B cell (primary cell): ENCODE data around the gene TK2. TPM values are rescaled to one million over a fixed set of nuclear protein-coding genes. Genes with fewer than 3 reads are reported as not detected.

Experiments
- ATAC-seq: fragments of 200-7000 bp; cut with Tn5 transposase; one replicate; pipeline ENCODE4 v1.10.0; 2021; ENCODE audit warnings: low read depth, mild to moderate bottlenecking, moderate number of reproducible peaks, moderate library complexity
- CTCF ChIA-PET: fragments of 350-600 bp; sonication (Branson Sonifier 250); formaldehyde crosslinking; loops from one replicate; lab custom pipeline; 2021; ENCODE audit warnings: antibody characterized with exemption, inconsistent platforms; lab: Charles Lee
- POLR2A ChIA-PET: fragments of 350-600 bp; sonication (Branson Sonifier 250); formaldehyde crosslinking; loops from one replicate; lab custom pipeline; 2021; ENCODE audit warnings: antibody characterized with exemption; lab: Charles Lee
- DNase-seq: peaks from one replicate; pipeline ENCODE4 v3.0.0; 2013
- H2AFZ ChIP-seq: 2 replicates; pipeline ENCODE4 v1.6.1; 2012; ENCODE audit warnings: mild to moderate bottlenecking, low read depth, low read length; ENCODE audit not compliant: insufficient read depth, poor library complexity, severe bottlenecking
- H3K27ac ChIP-seq, 2 donors: 1 replicate in 1 of 2; 2 replicates in 1 of 2; pipeline ENCODE4 v1.5.1; 2012 to 2013; ENCODE audit warnings: low read length in 2 of 2, mild to moderate bottlenecking in 2 of 2, moderate library complexity in 1 of 2
- H3K27me3 ChIP-seq, 4 experiments: fragments of 200-600 bp in 1 of 4; sonication (generic) in 1 of 4; replicated peaks in 1 of 4; 1 replicate in 2 of 4; 2 replicates in 2 of 4; pipeline versions ENCODE4 v1.6.1 to v1.7.0; 2013 to 2016; ENCODE audit warnings: low read length in 3 of 4, mild to moderate bottlenecking in 2 of 4, mixed read lengths in 1 of 4, moderate library complexity in 1 of 4; ENCODE audit not compliant: insufficient read depth in 4 of 4, control insufficient read depth in 3 of 4; ENCODE audit errors: control extremely low read depth in 1 of 4
- H3K36me3 ChIP-seq, 2 experiments: replicated peaks in 1 of 2; 1 replicate in 1 of 2; 2 replicates in 1 of 2; pipeline versions ENCODE4 v1.6.1 to v1.7.1; 2013; ENCODE audit warnings: low read length in 1 of 2; ENCODE audit not compliant: insufficient read depth in 2 of 2, control insufficient read depth in 1 of 2; ENCODE audit errors: control extremely low read depth in 1 of 2, extremely low read depth in 1 of 2
- H3K4me1 ChIP-seq, 2 donors: fragments of 200-600 bp in 1 of 2; sonication (generic) in 1 of 2; 1 replicate in 1 of 2; 2 replicates in 1 of 2; pipeline versions ENCODE4 v1.5.1 to v1.6.1; 2013 to 2017; ENCODE audit warnings: low read length in 2 of 2; ENCODE audit not compliant: control insufficient read depth in 2 of 2, insufficient read depth in 2 of 2
- H3K4me2 ChIP-seq: replicated peaks from 2 replicates; pipeline ENCODE3; 2012; ENCODE audit warnings: mild to moderate bottlenecking, low read depth, low read length; ENCODE audit not compliant: poor library complexity, severe bottlenecking
- H3K4me3 ChIP-seq, 5 experiments: fragments of 200-600 bp in 1 of 5; sonication (generic) in 1 of 5; 1 replicate in 3 of 5; 2 replicates in 2 of 5; pipeline versions ENCODE4 v1.5.1 to v1.7.0; 2011 to 2016; ENCODE audit warnings: low read length in 4 of 5, mild to moderate bottlenecking in 4 of 5, low read depth in 2 of 5, control low read depth in 1 of 5, moderate library complexity in 1 of 5; ENCODE audit not compliant: insufficient read depth in 1 of 5; ENCODE audit errors: control extremely low read depth in 1 of 5, extremely low read depth in 1 of 5
- H3K79me2 ChIP-seq: fragments of 200-600 bp; sonication (generic); one replicate; pipeline ENCODE4 v1.6.0; 2016; ENCODE audit warnings: low read length; ENCODE audit not compliant: control insufficient read depth, insufficient read depth
- H3K9ac ChIP-seq: fragments of 200-600 bp; sonication (generic); 2 replicates; pipeline ENCODE4 v1.6.1; 2017; ENCODE audit warnings: mild to moderate bottlenecking, low read length, moderate library complexity
- H3K9me3 ChIP-seq, 3 donors: one replicate each; pipeline versions ENCODE4 v1.6.1 to v1.7.1; 2013; ENCODE audit warnings: low read length in 2 of 3; ENCODE audit not compliant: control insufficient read depth in 2 of 3, insufficient read depth in 1 of 3; ENCODE audit errors: control extremely low read depth in 1 of 3
- H4K20me1 ChIP-seq: 2 replicates; pipeline ENCODE4 v1.6.0; 2012; ENCODE audit warnings: mild to moderate bottlenecking, low read length; ENCODE audit not compliant: insufficient read depth, control insufficient read depth, poor library complexity, severe bottlenecking
- H3K27ac Mint-ChIP-seq: one replicate; pipeline ENCODE4 v1.8.0; 2021; ENCODE audit warnings: mixed read lengths
- H3K27me3 Mint-ChIP-seq: one replicate; pipeline ENCODE4 v1.8.0; 2021; ENCODE audit warnings: mixed read lengths
- H3K4me1 Mint-ChIP-seq: one replicate; pipeline ENCODE4 v1.8.0; 2021; ENCODE audit warnings: mixed read lengths
- H3K4me3 Mint-ChIP-seq: one replicate; pipeline ENCODE4 v1.8.0; 2021; ENCODE audit warnings: mixed read lengths
- H3K9me3 Mint-ChIP-seq: one replicate; pipeline ENCODE4 v1.8.0; 2022; ENCODE audit warnings: mixed read lengths; ENCODE audit not compliant: insufficient read depth
- CTCF ChIP-seq: fragments of 200-600 bp; IDR thresholded peaks from one replicate; pipeline ENCODE4 v1.8.0; 2022; ENCODE audit warnings: antibody characterized with exemption, mild to moderate bottlenecking
- EZH2 ChIP-seq: IDR thresholded peaks from 2 replicates; pipeline ENCODE4 v1.6.1; 2012; ENCODE audit warnings: borderline replicate concordance, low read depth, mild to moderate bottlenecking, moderate library complexity, low read length; ENCODE audit not compliant: insufficient read depth, poor library complexity, severe bottlenecking
- WGBS: methylation state at CpG from one replicate; pipeline ENCODE4 v1.1.5; 2013; ENCODE audit warnings: missing lambda C conversion rate; ENCODE audit not compliant: insufficient coverage; 5-methylcytosine and 5-hydroxymethylcytosine counted together
- intact Hi-C: fragments of 100-400 bp; cut with micrococcal nuclease; formaldehyde crosslinking; loops from one replicate; pipeline ENCODE4 v1.10.0; 2022
- polyA plus RNA-seq: library from polyadenylated mRNA; depleted of rRNA; stranded (reverse); fragments of >200 nt; gene quantifications from 2 replicates; pipeline ENCODE4 v1.2.3, GENCODE V29; 2012
- total RNA-seq, 2 donors: library from RNA; stranded (reverse); fragments of 120-200 nt in 1 of 2; gene quantifications; 1 replicate in 1 of 2; 2 replicates in 1 of 2; pipeline versions ENCODE4 v1.2.3 to v1.2.4, GENCODE V29; 2013 to 2022

The TK2 gene
- total and polyA plus RNA-seq, 2 donors (not counting 1 experiment from before 2014, with no cell fraction given), result 2.9 to 9.7 TPM

- Histone ChIP-seq H3K4me1 (peaks cover 23 to 25% of the 10 kb centered on the region in 2 donors), H3K36me3 (no peaks in the 10 kb centered on the region), H3K4me3 (no peak overlapping the region), H3K79me2 (no peaks in the 10 kb centered on the region), H2AFZ (no peak overlapping the region), H4K20me1 (no peaks in the 10 kb centered on the region), H3K9ac (no peak overlapping the region), H3K27me3 (no peaks in the 10 kb centered on the region), H3K4me2 (no peak overlapping the region), H3K27ac (no peak overlapping the region), H3K9me3 (no peaks in the 10 kb centered on the region)
- 92% methylated on average over 4 of the region's 4 CpGs for WGBS
- DNase-seq, result no peak
- TF ChIP-seq EZH2 (no peak), CTCF (no peak)
- Mint-ChIP-seq H3K4me3 (no peak overlapping the region), H3K27me3 (no peaks in the 10 kb centered on the region), H3K27ac (no peak overlapping the region), H3K9me3 (no peaks in the 10 kb centered on the region), H3K4me1 (peaks cover 36% of the 10 kb centered on the region)
- intact Hi-C loops, result no loop called here
- no peak for ATAC-seq
- ChIA-PET CTCF (interaction anchor here (0.6 to 1.6 kb wide), 3 partner anchors 11 to 782 kb away, joined by 3 to 4 read pairs (median 4); partner anchors contain the start of gene CKLF), POLR2A (interaction anchor here (0.9 to 1.2 kb wide), 3 partner anchors 14 to 16 kb away, joined by 3 to 7 read pairs (median 3); partner anchors contain the start of gene CKLF)
These were observed 13.4 kb downstream of the TK2 start for GRCh38 chr16:66536525-66536924.

GRCh38 chr16:66534376-66534799, 15.5 kb downstream of the TK2 start:
- H3K4me1 Mint-ChIP-seq, result peaks cover 25% of the 10 kb centered on the region
- POLR2A ChIA-PET, result interaction anchor here (1.0 kb wide), 1 partner anchor 9 kb away, joined by 3 read pairs; no protein-coding TSS in a partner anchor

More at GRCh38 chr16:66534376-66534799, 15.5 kb downstream of the TK2 start:
- Histone ChIP-seq H3K4me1 (peaks cover 10 to 13% of the 10 kb centered on the region in 2 donors), H3K4me2 (no peak overlapping the region), H2AFZ (no peak overlapping the region), H3K27ac (no peak overlapping the region), H3K36me3 (no peaks in the 10 kb centered on the region), H3K27me3 (no peaks in the 10 kb centered on the region), H3K79me2 (no peaks in the 10 kb centered on the region), H3K9me3 (no peaks in the 10 kb centered on the region), H4K20me1 (no peaks in the 10 kb centered on the region), H3K9ac (no peak overlapping the region), H3K4me3 (no peak overlapping the region)
- TF ChIP-seq EZH2, result no peak
- no peak for TF ChIP-seq CTCF
- WGBS, result 100% methylated on average over 1 of the region's 1 CpG
- no peak for ATAC-seq
- no peaks in the 10 kb centered on the region for H3K27me3 Mint-ChIP-seq
- intact Hi-C loops, result no loop called here
- CTCF ChIA-PET, result no interaction called here
- no peak overlapping the region for H3K4me3 Mint-ChIP-seq
- DNase-seq, result no peak
- H3K9me3 Mint-ChIP-seq, result no peaks in the 10 kb centered on the region
- no peak overlapping the region for H3K27ac Mint-ChIP-seq
